HCT116 (cell line): ENCODE data around the gene FAR2.

ENCODE experiments used
- CEBPB ChIP-seq: IDR thresholded peaks from 2 replicates; pipeline ENCODE4 v1.6.1; 2012; ENCODE audit warnings: low read depth
- ELF1 ChIP-seq: IDR thresholded peaks from 2 replicates; pipeline ENCODE4 v1.6.1; 2012; ENCODE audit warnings: low read depth, borderline replicate concordance
- EZH2 ChIP-seq: fragments of 200-600 bp; sonication (generic); IDR thresholded peaks from 2 replicates; pipeline ENCODE4 v1.6.1; 2017; ENCODE audit warnings: antibody characterized with exemption, mixed run types
- EZH2phosphoT487 ChIP-seq: fragments of 200-600 bp; IDR thresholded peaks from 2 replicates; pipeline ENCODE4 v1.6.1; 2018; ENCODE audit warnings: antibody characterized with exemption, borderline replicate concordance
- POLR2A ChIP-seq: IDR thresholded peaks from 2 replicates; pipeline ENCODE4 v1.7.0; 2011; ENCODE audit warnings: borderline replicate concordance; ENCODE audit not compliant: insufficient read depth, insufficient read length; ENCODE audit errors: extremely low read depth
- POLR2AphosphoS5 ChIP-seq: IDR thresholded peaks from 2 replicates; pipeline ENCODE4 v1.6.1; 2011; ENCODE audit warnings: mild to moderate bottlenecking, low read depth, low read length, moderate library complexity
- RAD21 ChIP-seq: IDR thresholded peaks from 2 replicates; pipeline ENCODE4 v1.6.1; 2012; ENCODE audit warnings: low read depth, mild to moderate bottlenecking
- SIN3A ChIP-seq: IDR thresholded peaks from 2 replicates; pipeline ENCODE4 v1.6.1; 2012; ENCODE audit warnings: low read depth
- YY1 ChIP-seq: IDR thresholded peaks from 2 replicates; pipeline ENCODE4 v1.6.1; 2011; ENCODE audit warnings: low read length, low read depth, moderate library complexity, mild to moderate bottlenecking; ENCODE audit not compliant: insufficient replicate concordance; ENCODE audit errors: extremely low read depth
- ZBTB33 ChIP-seq: IDR thresholded peaks from 2 replicates; pipeline ENCODE4 v1.6.1; 2011; ENCODE audit warnings: mild to moderate bottlenecking, low read length, moderate library complexity; ENCODE audit not compliant: insufficient replicate concordance; ENCODE audit errors: extremely low read depth
- ZNF274 ChIP-seq: fragments of 200-500 bp; sonication (Bioruptor generic); IDR thresholded peaks from 2 replicates; pipeline ENCODE4 v1.6.1; 2014; ENCODE audit warnings: mild to moderate bottlenecking, low read depth, low read length, inconsistent platforms
- TF ChIP-seq, protein P1 (sequence below), 3 experiments: fragments of 200-600 bp in 1 of 3; sonication (generic) in 1 of 3; IDR thresholded peaks in 2 of 3; conservative IDR thresholded peaks in 1 of 3; 2 replicates each; pipeline ENCODE4 v1.5.1; 2012 to 2017; ENCODE audit warnings: low read depth in 2 of 3, low read length in 2 of 3, antibody characterized with exemption in 1 of 3, borderline replicate concordance in 1 of 3, control low read depth in 1 of 3, mild to moderate bottlenecking in 1 of 3, mixed read lengths in 1 of 3, mixed run types in 1 of 3, moderate library complexity in 1 of 3; ENCODE audit not compliant: insufficient read depth in 1 of 3

- no peak for TF ChIP-seq POLR2A
- no peak for TF ChIP-seq ZBTB33
- TF ChIP-seq CEBPB = no peak
- TF ChIP-seq YY1 = no peak
- TF ChIP-seq ELF1 = no peak
- no peak for TF ChIP-seq POLR2AphosphoS5
- TF ChIP-seq, protein P1, sequence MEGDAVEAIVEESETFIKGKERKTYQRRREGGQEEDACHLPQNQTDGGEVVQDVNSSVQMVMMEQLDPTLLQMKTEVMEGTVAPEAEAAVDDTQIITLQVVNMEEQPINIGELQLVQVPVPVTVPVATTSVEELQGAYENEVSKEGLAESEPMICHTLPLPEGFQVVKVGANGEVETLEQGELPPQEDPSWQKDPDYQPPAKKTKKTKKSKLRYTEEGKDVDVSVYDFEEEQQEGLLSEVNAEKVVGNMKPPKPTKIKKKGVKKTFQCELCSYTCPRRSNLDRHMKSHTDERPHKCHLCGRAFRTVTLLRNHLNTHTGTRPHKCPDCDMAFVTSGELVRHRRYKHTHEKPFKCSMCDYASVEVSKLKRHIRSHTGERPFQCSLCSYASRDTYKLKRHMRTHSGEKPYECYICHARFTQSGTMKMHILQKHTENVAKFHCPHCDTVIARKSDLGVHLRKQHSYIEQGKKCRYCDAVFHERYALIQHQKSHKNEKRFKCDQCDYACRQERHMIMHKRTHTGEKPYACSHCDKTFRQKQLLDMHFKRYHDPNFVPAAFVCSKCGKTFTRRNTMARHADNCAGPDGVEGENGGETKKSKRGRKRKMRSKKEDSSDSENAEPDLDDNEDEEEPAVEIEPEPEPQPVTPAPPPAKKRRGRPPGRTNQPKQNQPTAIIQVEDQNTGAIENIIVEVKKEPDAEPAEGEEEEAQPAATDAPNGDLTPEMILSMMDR (IDR thresholded peaks at IDR 0.05 in 2 of 3, conservative IDR thresholded peaks at IDR 0.05 in 1 of 3; ENCODE audit: borderline replicate concordance in 1 of 3, insufficient read depth in 1 of 3, low read depth in 2 of 3, low read length in 2 of 3) = no peak
- no peak for TF ChIP-seq RAD21
- TF ChIP-seq ZNF274 = no peak
- TF ChIP-seq EZH2 = no peak
- no peak for TF ChIP-seq EZH2phosphoT487
- no peak for TF ChIP-seq SIN3A
Measured at GRCh38 chr12:29149691-29150281, 708 bp downstream of the FAR2 start.
